Lung microvascular endothelial cell (primary cell): Measurements from ENCODE around the gene RMRP. TPM values are rescaled to one million over a fixed set of nuclear protein-coding genes. Genes with fewer than 3 reads are reported as not detected.
"Not testable (repeated sequence)": the region's sequence is repeated elsewhere in the genome, so short reads cannot be mapped to it uniquely, and the experiment has no call there.

Source experiments
- DNase-seq, 2 donors: peaks; one replicate each; pipeline versions ENCODE4 v3.0.0 to v3.0.0-alpha.2; 2010; ENCODE audit warnings: low read depth in 2 of 2
- total RNA-seq: library from RNA; depleted of rRNA; stranded (reverse); fragments of >200 nt; gene quantifications from 2 replicates; pipeline ENCODE4 v1.2.1, GENCODE V29; 2014

RMRP gene
- total RNA-seq, 1 donor from 2014 or later, result 215,777 TPM

- DNase-seq, result no peak
Measured at GRCh38 chr9:35612843-35613242, 45.0 kb downstream of the RMRP start.

- DNase-seq, result not testable (repeated sequence)
Measured at GRCh38 chr9:35612066-35612465, 45.8 kb downstream of the RMRP start.

DNA sequence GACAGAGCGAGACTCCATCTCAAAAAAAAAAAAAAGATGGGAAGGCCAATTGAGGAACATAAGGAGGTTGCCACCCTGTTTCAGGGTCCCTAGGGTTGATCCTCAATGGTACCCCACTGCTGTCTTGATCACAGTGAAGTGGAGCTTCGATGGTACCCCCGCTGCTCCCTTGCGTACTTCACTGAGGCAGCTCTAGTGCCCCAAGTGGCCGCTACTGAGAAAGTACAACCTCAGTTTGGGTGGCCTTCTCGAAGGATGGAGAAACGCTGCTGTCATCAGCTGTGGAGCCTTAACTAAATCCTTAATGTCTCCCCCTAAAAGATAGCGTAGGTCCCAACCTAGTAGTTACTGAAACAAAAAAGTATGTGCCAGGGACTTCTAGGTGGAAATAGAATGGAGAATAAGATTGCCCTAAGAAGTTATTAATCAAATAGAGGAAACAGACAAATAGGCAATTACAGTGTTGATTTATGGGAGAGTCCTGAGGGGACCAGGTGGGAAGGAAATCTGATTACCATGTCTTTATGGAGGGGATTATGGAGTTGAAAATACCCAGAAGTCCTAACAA lies 46.5 kb downstream of the RMRP start:
- peak; percentile 40 to 51 for DNase-seq

- no peak for DNase-seq
Measured at GRCh38 chr9:35609820-35610163, 48.0 kb downstream of the RMRP start.

- DNase-seq, result no peak
Measured at GRCh38 chr9:35609001-35609819, 48.6 kb downstream of the RMRP start.

- DNase-seq, result no peak
Measured at GRCh38 chr9:35608221-35608620, 49.6 kb downstream of the RMRP start.

Other genes with a start within 250 kb of the RMRP start
- 7.8 and 10.9 TPM in 2 replicates for gene RUSC2, start 167.9 kb downstream of the RMRP start, total RNA-seq
- 2.8 and 6.3 TPM in 2 replicates for gene TESK1, start 52.8 kb downstream of the RMRP start, total RNA-seq
- gene CD72, start 39.6 kb downstream of the RMRP start, total RNA-seq, result under 0.01 TPM in 1 of 2 replicates, not detected in the other
- not detected in 2 replicates for gene SIT1, start 7.1 kb downstream of the RMRP start, total RNA-seq
- gene CCDC107, start 273 bp upstream of the RMRP start, total RNA-seq, result 10.9 and 16.9 TPM in 2 replicates
- gene ARHGEF39, start 7.2 kb upstream of the RMRP start, total RNA-seq, result under 0.01 and 0.44 TPM in 2 replicates
- 0.22 TPM in 1 of 2 replicates, not detected in the other for gene CA9, start 15.9 kb upstream of the RMRP start, total RNA-seq
- 7.3 and 9.8 TPM in 2 replicates for gene TPM2, start 31.9 kb upstream of the RMRP start, total RNA-seq
- gene TLN1, start 74.2 kb upstream of the RMRP start, total RNA-seq, result 165 and 180 TPM in 2 replicates
- gene CREB3, start 74.6 kb upstream of the RMRP start, total RNA-seq, result 34.4 and 36.7 TPM in 2 replicates
- 42.5 and 54.0 TPM in 2 replicates for gene GBA2, start 91.2 kb upstream of the RMRP start, total RNA-seq
- 8.1 and 10.1 TPM in 2 replicates for gene RGP1, start 91.3 kb upstream of the RMRP start, total RNA-seq
- gene MSMP, start 96.3 kb upstream of the RMRP start, total RNA-seq, result 60.9 and 61.5 TPM in 2 replicates
- 0.20 and 2.0 TPM in 2 replicates for gene NPR2, start 133.6 kb upstream of the RMRP start, total RNA-seq
- gene SPAG8, start 154.2 kb upstream of the RMRP start, total RNA-seq, result not detected in 2 replicates
- gene HINT2, start 157.0 kb upstream of the RMRP start, total RNA-seq, result 2.6 and 10.7 TPM in 2 replicates
- not detected in 2 replicates for gene FAM221B, start 170.7 kb upstream of the RMRP start, total RNA-seq
- gene TMEM8B, start 171.2 kb upstream of the RMRP start, total RNA-seq, result under 0.01 and 0.22 TPM in 2 replicates
- gene OR13J1, start 212.4 kb upstream of the RMRP start, total RNA-seq, result not detected in 2 replicates
- 1.8 and 4.1 TPM in 2 replicates for gene HRCT1, start 248.2 kb upstream of the RMRP start, total RNA-seq